GM12875 (cell line): ENCODE data around the gene RABIF.
"Not testable (repeated sequence)": the region's sequence is repeated elsewhere in the genome, so short reads cannot be mapped to it uniquely, and the experiment has no call there.

Experiments used
- H3K4me3 ChIP-seq: one replicate; pipeline ENCODE4 v1.5.1; 2011; ENCODE audit warnings: low read depth, low read length, control low read depth
- TF ChIP-seq, protein P1 (sequence below): IDR thresholded peaks from 2 replicates; pipeline ENCODE4 v1.5.1; 2011; ENCODE audit warnings: low read depth, mild to moderate bottlenecking, control low read depth, inconsistent platforms, low read length, moderate library complexity, borderline replicate concordance; ENCODE audit not compliant: insufficient read depth

RABIF gene

GRCh38 chr1:202923533-202923932 is 34.6 kb upstream of the RABIF start:
- TF ChIP-seq, protein P1, sequence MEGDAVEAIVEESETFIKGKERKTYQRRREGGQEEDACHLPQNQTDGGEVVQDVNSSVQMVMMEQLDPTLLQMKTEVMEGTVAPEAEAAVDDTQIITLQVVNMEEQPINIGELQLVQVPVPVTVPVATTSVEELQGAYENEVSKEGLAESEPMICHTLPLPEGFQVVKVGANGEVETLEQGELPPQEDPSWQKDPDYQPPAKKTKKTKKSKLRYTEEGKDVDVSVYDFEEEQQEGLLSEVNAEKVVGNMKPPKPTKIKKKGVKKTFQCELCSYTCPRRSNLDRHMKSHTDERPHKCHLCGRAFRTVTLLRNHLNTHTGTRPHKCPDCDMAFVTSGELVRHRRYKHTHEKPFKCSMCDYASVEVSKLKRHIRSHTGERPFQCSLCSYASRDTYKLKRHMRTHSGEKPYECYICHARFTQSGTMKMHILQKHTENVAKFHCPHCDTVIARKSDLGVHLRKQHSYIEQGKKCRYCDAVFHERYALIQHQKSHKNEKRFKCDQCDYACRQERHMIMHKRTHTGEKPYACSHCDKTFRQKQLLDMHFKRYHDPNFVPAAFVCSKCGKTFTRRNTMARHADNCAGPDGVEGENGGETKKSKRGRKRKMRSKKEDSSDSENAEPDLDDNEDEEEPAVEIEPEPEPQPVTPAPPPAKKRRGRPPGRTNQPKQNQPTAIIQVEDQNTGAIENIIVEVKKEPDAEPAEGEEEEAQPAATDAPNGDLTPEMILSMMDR: no peak
- H3K4me3 ChIP-seq: no peak overlapping the region

GRCh38 chr1:202919615-202920014 is 30.7 kb upstream of the RABIF start:
- no peak overlapping the region for H3K4me3 ChIP-seq
- TF ChIP-seq, protein P1: no peak

- TF ChIP-seq, protein P1: no peak
- H3K4me3 ChIP-seq: no peak overlapping the region
Measured at GRCh38 chr1:202915146-202915545, 26.2 kb upstream of the RABIF start.

- H3K4me3 ChIP-seq: not testable (repeated sequence)
Measured at GRCh38 chr1:202912476-202912875, 23.5 kb upstream of the RABIF start.

- TF ChIP-seq, protein P1: no peak
Measured at GRCh38 chr1:202909494-202909893, 20.5 kb upstream of the RABIF start.

GRCh38 chr1:202908998-202909397 is 20.0 kb upstream of the RABIF start:
- no peak overlapping the region for H3K4me3 ChIP-seq
- TF ChIP-seq, protein P1: no peak

More at GRCh38 chr1:202909494-202909893, 20.5 kb upstream of the RABIF start:
- no peak overlapping the region for H3K4me3 ChIP-seq

- no peak overlapping the region for H3K4me3 ChIP-seq
- TF ChIP-seq, protein P1: no peak
Measured at GRCh38 chr1:202905331-202905730, 16.4 kb upstream of the RABIF start.

GRCh38 chr1:202903808-202904207 is 14.9 kb upstream of the RABIF start:
- not testable (repeated sequence) for H3K4me3 ChIP-seq

- TF ChIP-seq, protein P1: no peak
- H3K4me3 ChIP-seq: no peak overlapping the region
Measured at GRCh38 chr1:202901555-202901954, 12.6 kb upstream of the RABIF start.
